PC-3 (cell line): ENCODE data around the gene PPP1R12B. TPM values are rescaled to one million over a fixed set of nuclear protein-coding genes. Genes with fewer than 3 reads are reported as not detected.
A peak's percentile ranks its signal among the peaks of the same experiment; 100 is the strongest.

Experiments used
- ATAC-seq: fragments of 200-7000 bp; cut with Tn5 transposase; 2 replicates; pipeline ENCODE4 v1.9.1; 2020; ENCODE audit warnings: mild to moderate bottlenecking, moderate library complexity
- BruUV-seq: library from RNA; stranded (reverse); fragments of 400-500 nt; replicated peaks from 2 replicates; lab custom pipeline; 2021; lab: Mats Ljungman, UMichigan
- CTCF ChIA-PET: fragments of 300-600 bp; sonication (Branson Sonifier 250); formaldehyde crosslinking; loops from one replicate; lab custom pipeline; 2022; ENCODE audit warnings: antibody characterized with exemption; lab: Charles Lee
- POLR2A ChIA-PET: fragments of 300-600 bp; sonication (Branson Sonifier 250); formaldehyde crosslinking; loops from one replicate; lab custom pipeline; 2022; ENCODE audit warnings: antibody characterized with exemption; ENCODE audit not compliant: unreplicated experiment; lab: Charles Lee
- DNase-seq: peaks from one replicate; pipeline ENCODE4 v3.0.0-alpha.2; 2015
- H2AFZ ChIP-seq: fragments of 300-600 bp; sonication (generic); 2 replicates; pipeline ENCODE4 v1.6.0; 2016; ENCODE audit warnings: antibody characterized with exemption, low read length
- H3F3A ChIP-seq: fragments of 300-600 bp; sonication (generic); one replicate; pipeline ENCODE4 v1.6.0; 2017; ENCODE audit warnings: antibody characterized with exemption, low read length, control low read depth, mild to moderate bottlenecking; ENCODE audit not compliant: unreplicated experiment
- H3K27ac ChIP-seq: fragments of 300-600 bp; sonication (generic); 2 replicates; pipeline ENCODE4 v1.5.1; 2016; ENCODE audit warnings: mild to moderate bottlenecking, low read length
- H3K27me3 ChIP-seq: fragments of 300-600 bp; sonication (generic); 2 replicates; pipeline ENCODE4 v1.6.1; 2016; ENCODE audit warnings: low read length, mixed read lengths
- H3K36me3 ChIP-seq: fragments of 300-600 bp; sonication (generic); 2 replicates; pipeline ENCODE4 v1.6.1; 2016; ENCODE audit warnings: low read depth, mixed run types, low read length, mixed read lengths
- H3K4me1 ChIP-seq: fragments of 300-600 bp; sonication (generic); 2 replicates; pipeline ENCODE4 v1.5.1; 2016; ENCODE audit warnings: low read length; ENCODE audit not compliant: insufficient read depth
- H3K4me2 ChIP-seq: fragments of 300-600 bp; sonication (generic); 2 replicates; pipeline ENCODE4 v1.6.0; 2016; ENCODE audit warnings: low read length
- H3K4me3 ChIP-seq: fragments of 300-600 bp; sonication (generic); 2 replicates; pipeline ENCODE4 v1.5.1; 2016; ENCODE audit warnings: mild to moderate bottlenecking, low read length, mixed read lengths
- H3K79me2 ChIP-seq: fragments of 300-600 bp; sonication (generic); 2 replicates; pipeline ENCODE4 v1.6.1; 2017; ENCODE audit warnings: low read length, mixed read lengths
- H3K9ac ChIP-seq: fragments of 300-600 bp; sonication (generic); 2 replicates; pipeline ENCODE4 v1.6.0; 2016; ENCODE audit warnings: mild to moderate bottlenecking, low read length
- H3K9me2 ChIP-seq: fragments of 300-600 bp; sonication (generic); replicated peaks from 2 replicates; pipeline ENCODE4 v1.6.1; 2016; ENCODE audit warnings: mixed run types, low read length, mixed read lengths
- H3K9me3 ChIP-seq: fragments of 300-600 bp; sonication (generic); 2 replicates; pipeline ENCODE4 v1.6.1; 2016; ENCODE audit warnings: low read length, mixed read lengths
- H4K20me1 ChIP-seq: fragments of 300-600 bp; sonication (generic); 2 replicates; pipeline ENCODE4 v1.6.1; 2016; ENCODE audit warnings: low read length, mixed read lengths
- CTCF ChIP-seq: fragments of 300-600 bp; sonication (generic); conservative IDR thresholded peaks from 2 replicates; pipeline ENCODE4 v1.5.1; 2017; ENCODE audit warnings: antibody characterized with exemption, low read depth, mild to moderate bottlenecking, low read length
- EZH2 ChIP-seq: fragments of 300-600 bp; sonication (generic); IDR thresholded peaks from one replicate; pipeline ENCODE4 v1.6.1; 2017; ENCODE audit warnings: antibody characterized with exemption, mild to moderate bottlenecking, low read length; ENCODE audit not compliant: unreplicated experiment
- EZH2phosphoT487 ChIP-seq: fragments of 300-600 bp; sonication (generic); IDR thresholded peaks from 2 replicates; pipeline ENCODE4 v1.6.1; 2018; ENCODE audit warnings: mild to moderate bottlenecking, antibody characterized with exemption, low read length, borderline replicate concordance
- intact Hi-C: fragments of 100-400 bp; cut with micrococcal nuclease; formaldehyde crosslinking; loops from 2 replicates; pipeline ENCODE4 v1.9.0; 2023
- total RNA-seq: library from RNA; depleted of rRNA; stranded (reverse); fragments of >200 nt; gene quantifications from 2 replicates; pipeline ENCODE4 v1.2.3, GENCODE V29; 2014

PPP1R12B gene
- total RNA-seq, 1 experiment from 2014 or later: 2.0 TPM

- Histone ChIP-seq H3K27ac (peak overlapping the region; percentile 87), H3K4me1 (peaks cover 41% of the 10 kb centered on the region), H3K4me2 (peak overlapping the region; percentile 68), H3K9ac (0 out of 2 replicates have a peak overlapping the region, but pooled peaks have one; percentile 16), H3K36me3 (no peaks in the 10 kb centered on the region), H3K9me3 (no peaks in the 10 kb centered on the region), H3F3A (no peaks in the 10 kb centered on the region), H3K9me2 (no peaks in the 10 kb centered on the region), H3K4me3 (no peak overlapping the region), H2AFZ (no peak overlapping the region), H3K27me3 (no peaks in the 10 kb centered on the region), H4K20me1 (no peaks in the 10 kb centered on the region), H3K79me2 (no peaks in the 10 kb centered on the region)
- intact Hi-C loops: no loop called here
- POLR2A ChIA-PET: no interaction called here
- ATAC-seq (peak; percentile 67), DNase-seq (peak; percentile 59)
- no peak for TF ChIP-seq CTCF
- TF ChIP-seq EZH2phosphoT487: no peak
- TF ChIP-seq EZH2: no peak
- CTCF ChIA-PET: no interaction called here
- TSS peak; percentile 91 for BruUV-seq
Observed at GRCh38 chr1:202588503-202589189, 240.1 kb downstream of the PPP1R12B start.

DNA sequence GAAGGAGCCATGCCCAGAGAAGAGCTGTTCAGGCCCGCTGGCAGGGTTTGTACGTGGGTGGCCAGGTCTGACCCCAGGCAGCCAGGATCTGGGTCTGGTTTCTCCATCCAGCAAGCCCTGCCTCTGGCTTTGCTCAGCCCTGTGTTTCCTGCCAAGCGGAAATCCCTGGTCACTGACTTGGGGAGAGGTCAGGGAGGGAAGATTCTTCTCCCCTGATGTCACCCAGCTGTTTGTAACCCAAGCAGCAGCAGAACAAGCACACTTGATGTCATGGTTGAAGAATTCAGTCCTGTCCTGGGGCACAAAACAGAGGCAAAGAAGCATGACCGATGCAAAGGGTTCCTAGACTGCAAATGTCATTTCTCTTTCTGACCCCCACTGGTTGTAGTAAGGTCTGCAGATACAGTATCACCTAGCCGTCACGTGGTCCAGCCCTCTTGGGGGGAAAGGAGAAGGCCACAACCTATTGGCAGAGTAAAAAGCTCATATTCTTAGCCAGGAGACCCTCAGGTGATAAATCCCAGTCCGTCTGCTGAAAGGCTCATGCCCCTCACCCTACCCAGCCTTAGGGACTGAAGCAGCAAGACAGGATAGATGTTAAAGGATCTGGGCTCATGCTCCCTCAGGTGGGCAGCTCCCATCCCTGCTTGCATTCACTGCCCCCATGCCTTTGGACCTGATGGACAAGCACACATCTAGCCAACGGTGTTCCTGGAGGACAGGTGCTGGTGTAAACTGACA is 240.9 kb downstream of the PPP1R12B start:
- peak; percentile 91 for DNase-seq
- no peaks in the 10 kb centered on the region for H3K27me3 ChIP-seq
- no peaks in the 10 kb centered on the region for H4K20me1 ChIP-seq
- intact Hi-C loops: no loop called here
- ATAC-seq: peak; percentile 91
- H3F3A ChIP-seq: no peaks in the 10 kb centered on the region
- peak overlapping the region; percentile 87 for H3K27ac ChIP-seq
- no peaks in the 10 kb centered on the region for H3K79me2 ChIP-seq
- no peaks in the 10 kb centered on the region for H3K36me3 ChIP-seq
- H3K4me1 ChIP-seq: peaks cover 48% of the 10 kb centered on the region
- no peak overlapping the region for H3K4me3 ChIP-seq
- no TSS peak for BruUV-seq
- no peak overlapping the region for H2AFZ ChIP-seq
- ChIA-PET CTCF (no interaction called here), POLR2A (no interaction called here)
- peak overlapping the region; percentile 16; the same call in 1 of the 2 replicates for H3K9ac ChIP-seq
- H3K4me2 ChIP-seq: peak overlapping the region; percentile 68
- H3K9me3 ChIP-seq: no peaks in the 10 kb centered on the region
- no peaks in the 10 kb centered on the region for H3K9me2 ChIP-seq
- TF ChIP-seq CTCF: no peak
- no peak for TF ChIP-seq EZH2
- no peak for TF ChIP-seq EZH2phosphoT487
